Effector memory CD8-positive, alpha-beta T cell (primary cell): ENCODE data around the gene KCTD8.

ENCODE experiments used
- ATAC-seq: fragments of 150-1000 bp; cut with Tn5 transposase; replicated peaks from 2 replicates; pipeline ENCODE4 v1.10.0; 2021; ENCODE audit warnings: mild to moderate bottlenecking, moderate library complexity
- DNase-seq, 3 experiments: peaks; one replicate each; pipeline ENCODE4 v3.0.0; 2021
- H3K27ac Mint-ChIP-seq, 2 donors: one replicate each; pipeline ENCODE4 v1.8.0; 2022; ENCODE audit warnings: mild to moderate bottlenecking in 2 of 2, mixed read lengths in 2 of 2, moderate library complexity in 2 of 2
- H3K27me3 Mint-ChIP-seq, 2 donors: one replicate each; pipeline ENCODE4 v1.8.0; 2022; ENCODE audit warnings: mixed read lengths in 2 of 2
- H3K36me3 Mint-ChIP-seq: one replicate; pipeline ENCODE4 v1.8.0; 2022; ENCODE audit warnings: mild to moderate bottlenecking, moderate library complexity, mixed read lengths; ENCODE audit not compliant: insufficient read depth
- H3K4me1 Mint-ChIP-seq, 2 donors: one replicate each; pipeline ENCODE4 v1.8.0; 2022; ENCODE audit warnings: low read depth in 2 of 2, mixed read lengths in 2 of 2
- H3K4me3 Mint-ChIP-seq, 2 donors: one replicate each; pipeline ENCODE4 v1.8.0; 2022; ENCODE audit warnings: mild to moderate bottlenecking in 2 of 2, mixed read lengths in 2 of 2, moderate library complexity in 2 of 2
- H3K9me3 Mint-ChIP-seq, 2 donors: one replicate each; pipeline ENCODE4 v1.8.0; 2022; ENCODE audit warnings: mixed read lengths in 2 of 2

Gene KCTD8

GRCh38 chr4:44422912-44423311 lies 25.7 kb downstream of the KCTD8 start:
- Mint-ChIP-seq H3K36me3 (no peaks in the 10 kb centered on the region), H3K9me3 (peaks cover 0 to 2% of the 10 kb centered on the region in 2 donors), H3K27me3 (no peaks in the 10 kb centered on the region), H3K27ac (no peak overlapping the region), H3K4me3 (no peak overlapping the region), H3K4me1 (no peaks in the 10 kb centered on the region)
- DNase-seq: no peak
- ATAC-seq: no peak

GRCh38 chr4:44421330-44422065 lies 27.1 kb downstream of the KCTD8 start:
- Mint-ChIP-seq H3K36me3 (no peaks in the 10 kb centered on the region), H3K4me3 (no peak overlapping the region), H3K27me3 (no peaks in the 10 kb centered on the region), H3K4me1 (no peaks in the 10 kb centered on the region), H3K27ac (no peak overlapping the region), H3K9me3 (peaks cover 0 to 2% of the 10 kb centered on the region in 2 donors)
- DNase-seq: no peak
- ATAC-seq: no peak

GRCh38 chr4:44415251-44415650 lies 33.4 kb downstream of the KCTD8 start:
- Mint-ChIP-seq H3K27ac (no peak overlapping the region), H3K27me3 (no peaks in the 10 kb centered on the region), H3K4me1 (no peaks in the 10 kb centered on the region), H3K4me3 (no peak overlapping the region), H3K9me3 (peaks cover 7 to 21% of the 10 kb centered on the region in 2 donors), H3K36me3 (no peaks in the 10 kb centered on the region)
- no peak for ATAC-seq
- DNase-seq: no peak

GRCh38 chr4:44368413-44369167 lies 80.0 kb downstream of the KCTD8 start:
- Mint-ChIP-seq H3K9me3 (peaks cover 12 to 13% of the 10 kb centered on the region in 2 donors), H3K36me3 (no peaks in the 10 kb centered on the region), H3K27me3 (no peaks in the 10 kb centered on the region), H3K4me3 (no peak overlapping the region), H3K27ac (no peak overlapping the region), H3K4me1 (no peaks in the 10 kb centered on the region)
- ATAC-seq (no peak), DNase-seq (no peak)

GRCh38 chr4:44354172-44354571 lies 94.4 kb downstream of the KCTD8 start:
- H3K4me1 Mint-ChIP-seq: no peaks in the 10 kb centered on the region
- DNase-seq (no peak), ATAC-seq (no peak)
- peaks cover 3% of the 10 kb centered on the region for H3K36me3 Mint-ChIP-seq
- H3K27me3 Mint-ChIP-seq: no peaks in the 10 kb centered on the region
- no peak overlapping the region for H3K4me3 Mint-ChIP-seq
- peaks cover 0 to 6% of the 10 kb centered on the region in 2 donors for H3K9me3 Mint-ChIP-seq
- H3K27ac Mint-ChIP-seq: no peak overlapping the region

GRCh38 chr4:44351069-44351468 lies 97.5 kb downstream of the KCTD8 start:
- no peaks in the 10 kb centered on the region for H3K4me1 Mint-ChIP-seq
- ATAC-seq (no peak), DNase-seq (no peak)
- H3K27me3 Mint-ChIP-seq: no peaks in the 10 kb centered on the region
- H3K27ac Mint-ChIP-seq: no peak overlapping the region
- no peak overlapping the region for H3K4me3 Mint-ChIP-seq
- H3K9me3 Mint-ChIP-seq: peaks cover 0 to 6% of the 10 kb centered on the region in 2 donors
- H3K36me3 Mint-ChIP-seq: no peaks in the 10 kb centered on the region

- DNase-seq (no peak), ATAC-seq (no peak)
- Mint-ChIP-seq H3K4me1 (no peaks in the 10 kb centered on the region), H3K27ac (no peak overlapping the region), H3K4me3 (no peak overlapping the region), H3K36me3 (peaks cover 3% of the 10 kb centered on the region), H3K27me3 (no peaks in the 10 kb centered on the region), H3K9me3 (peaks cover 10 to 16% of the 10 kb centered on the region in 2 donors)
These were observed 105.8 kb downstream of the KCTD8 start for GRCh38 chr4:44342800-44343199.

- H3K4me1 Mint-ChIP-seq: no peaks in the 10 kb centered on the region
- no peaks in the 10 kb centered on the region for H3K36me3 Mint-ChIP-seq
- no peak overlapping the region for H3K4me3 Mint-ChIP-seq
- peaks cover 2 to 7% of the 10 kb centered on the region in 2 donors for H3K9me3 Mint-ChIP-seq
- H3K27ac Mint-ChIP-seq: no peak overlapping the region
- DNase-seq (no peak), ATAC-seq (no peak)
- H3K27me3 Mint-ChIP-seq: no peaks in the 10 kb centered on the region
These were observed 121.9 kb downstream of the KCTD8 start for GRCh38 chr4:44326741-44327140.

- Mint-ChIP-seq H3K4me1 (no peaks in the 10 kb centered on the region), H3K9me3 (peaks cover 0 to 4% of the 10 kb centered on the region in 2 donors), H3K27me3 (no peaks in the 10 kb centered on the region), H3K27ac (no peak overlapping the region), H3K4me3 (no peak overlapping the region), H3K36me3 (no peaks in the 10 kb centered on the region)
- DNase-seq: no peak
- no peak for ATAC-seq
These were observed 127.8 kb downstream of the KCTD8 start for GRCh38 chr4:44320833-44321232.

GRCh38 chr4:44319129-44319528 lies 129.5 kb downstream of the KCTD8 start:
- Mint-ChIP-seq H3K27me3 (no peaks in the 10 kb centered on the region), H3K4me3 (no peak overlapping the region), H3K36me3 (no peaks in the 10 kb centered on the region), H3K4me1 (no peaks in the 10 kb centered on the region), H3K27ac (no peak overlapping the region), H3K9me3 (peaks cover under 1 to 4% of the 10 kb centered on the region in 2 donors)
- ATAC-seq (no peak), DNase-seq (no peak)

GRCh38 chr4:44313702-44314101 lies 134.9 kb downstream of the KCTD8 start:
- no peaks in the 10 kb centered on the region for H3K4me1 Mint-ChIP-seq
- H3K27ac Mint-ChIP-seq: no peak overlapping the region
- ATAC-seq: no peak
- peaks cover 4 to 8% of the 10 kb centered on the region in 2 donors for H3K9me3 Mint-ChIP-seq
- no peak for DNase-seq
- H3K36me3 Mint-ChIP-seq: no peaks in the 10 kb centered on the region
- H3K4me3 Mint-ChIP-seq: no peak overlapping the region
- H3K27me3 Mint-ChIP-seq: no peaks in the 10 kb centered on the region

GRCh38 chr4:44287505-44287904 lies 161.1 kb downstream of the KCTD8 start:
- Mint-ChIP-seq H3K9me3 (peaks cover 8 to 26% of the 10 kb centered on the region in 2 donors), H3K4me3 (no peak overlapping the region), H3K36me3 (no peaks in the 10 kb centered on the region), H3K27me3 (no peaks in the 10 kb centered on the region), H3K27ac (no peak overlapping the region), H3K4me1 (no peaks in the 10 kb centered on the region)
- DNase-seq (no peak), ATAC-seq (no peak)

- Mint-ChIP-seq H3K27me3 (no peaks in the 10 kb centered on the region), H3K36me3 (no peaks in the 10 kb centered on the region), H3K9me3 (peaks cover 7 to 9% of the 10 kb centered on the region in 2 donors), H3K4me3 (no peak overlapping the region), H3K4me1 (no peaks in the 10 kb centered on the region), H3K27ac (no peak overlapping the region)
- no peak for DNase-seq
- no peak for ATAC-seq
These were observed 169.1 kb downstream of the KCTD8 start for GRCh38 chr4:44279469-44279868.

- peaks cover 7 to 9% of the 10 kb centered on the region in 2 donors for H3K9me3 Mint-ChIP-seq
- ATAC-seq (no peak), DNase-seq (no peak)
- no peak overlapping the region for H3K4me3 Mint-ChIP-seq
- no peak overlapping the region for H3K27ac Mint-ChIP-seq
- H3K36me3 Mint-ChIP-seq: no peaks in the 10 kb centered on the region
- H3K4me1 Mint-ChIP-seq: no peaks in the 10 kb centered on the region
- H3K27me3 Mint-ChIP-seq: no peaks in the 10 kb centered on the region
These were observed 169.5 kb downstream of the KCTD8 start for GRCh38 chr4:44279066-44279465.
